NT2/D1 (cell line): ENCODE data around the gene GPR171.

ENCODE experiments used
- SUZ12 ChIP-seq: IDR thresholded peaks from 2 replicates; pipeline ENCODE4 v1.6.1; 2011; ENCODE audit not compliant: insufficient read length, insufficient read depth; ENCODE audit errors: extremely low read depth
- YY1 ChIP-seq: IDR thresholded peaks from 2 replicates; pipeline ENCODE4 v1.6.1; 2011; ENCODE audit not compliant: insufficient read length, insufficient read depth
- ZNF274 ChIP-seq: IDR thresholded peaks from 2 replicates; pipeline ENCODE4 v1.6.1; 2011; ENCODE audit warnings: mild to moderate bottlenecking, low read depth, low read length

- no peak for TF ChIP-seq ZNF274
- no peak for TF ChIP-seq SUZ12
- no peak for TF ChIP-seq YY1
Observed at GRCh38 chr3:151154566-151154965, 48.5 kb downstream of the GPR171 start.
